Suprapubic skin (tissue), 4 donors: ENCODE results near the gene CTNNA3.

Experiments
- POLR2A ChIP-seq, 2 donors: fragments of 450-650 bp; IDR thresholded peaks; one replicate each; pipeline ENCODE4 v1.6.1; 2017; ENCODE audit warnings: antibody characterized with exemption in 2 of 2, mild to moderate bottlenecking in 2 of 2, moderate library complexity in 2 of 2
- POLR2AphosphoS5 ChIP-seq, 3 donors: sonication (generic); formaldehyde crosslinking; IDR thresholded peaks; one replicate each; pipeline ENCODE4 v1.6.1; 2017; ENCODE audit warnings: antibody characterized with exemption in 3 of 3

DNA sequence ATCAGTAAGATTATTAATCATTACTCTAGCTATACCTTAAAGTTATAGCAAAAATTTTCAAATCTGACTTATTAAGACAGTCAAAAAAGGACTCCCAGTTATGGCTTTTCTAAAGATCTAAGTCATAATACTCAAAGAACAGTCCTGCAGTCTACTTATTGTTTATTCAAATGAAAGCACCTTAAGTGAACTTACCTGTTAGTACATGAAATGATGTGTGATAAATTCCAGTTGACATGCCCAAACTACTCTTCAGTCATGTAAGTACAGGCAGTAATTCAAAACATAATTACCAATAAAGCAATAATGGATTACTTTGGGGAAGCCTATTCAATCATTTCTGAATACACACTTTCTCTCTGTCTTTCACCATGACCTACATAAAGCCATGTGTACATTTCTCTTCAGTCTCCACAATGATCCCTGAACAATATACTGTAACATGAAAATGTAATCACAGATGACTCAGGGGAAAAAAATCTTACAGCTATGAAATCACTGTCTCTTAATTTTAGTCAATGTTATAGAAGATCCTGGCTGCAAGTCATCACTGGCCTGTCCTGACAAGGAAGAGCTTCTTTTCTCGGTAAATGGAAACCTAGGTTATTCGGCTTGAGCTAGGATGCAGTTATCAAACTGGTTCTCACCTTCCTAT, 1190.9 kb downstream of the CTNNA3 start:
- no peak for TF ChIP-seq POLR2A (IDR thresholded peaks at IDR 0.05)
- TF ChIP-seq POLR2AphosphoS5 (IDR thresholded peaks at IDR 0.05): no peak
